ENCODE data around the gene SLC15A2. TPM values are rescaled to one million over a fixed set of nuclear protein-coding genes. Genes with fewer than 3 reads are reported as not detected.
"Not testable (repeated sequence)": the region's sequence is repeated elsewhere in the genome, so short reads cannot be mapped to it uniquely, and the experiment has no call there.

Gene SLC15A2, protein sequence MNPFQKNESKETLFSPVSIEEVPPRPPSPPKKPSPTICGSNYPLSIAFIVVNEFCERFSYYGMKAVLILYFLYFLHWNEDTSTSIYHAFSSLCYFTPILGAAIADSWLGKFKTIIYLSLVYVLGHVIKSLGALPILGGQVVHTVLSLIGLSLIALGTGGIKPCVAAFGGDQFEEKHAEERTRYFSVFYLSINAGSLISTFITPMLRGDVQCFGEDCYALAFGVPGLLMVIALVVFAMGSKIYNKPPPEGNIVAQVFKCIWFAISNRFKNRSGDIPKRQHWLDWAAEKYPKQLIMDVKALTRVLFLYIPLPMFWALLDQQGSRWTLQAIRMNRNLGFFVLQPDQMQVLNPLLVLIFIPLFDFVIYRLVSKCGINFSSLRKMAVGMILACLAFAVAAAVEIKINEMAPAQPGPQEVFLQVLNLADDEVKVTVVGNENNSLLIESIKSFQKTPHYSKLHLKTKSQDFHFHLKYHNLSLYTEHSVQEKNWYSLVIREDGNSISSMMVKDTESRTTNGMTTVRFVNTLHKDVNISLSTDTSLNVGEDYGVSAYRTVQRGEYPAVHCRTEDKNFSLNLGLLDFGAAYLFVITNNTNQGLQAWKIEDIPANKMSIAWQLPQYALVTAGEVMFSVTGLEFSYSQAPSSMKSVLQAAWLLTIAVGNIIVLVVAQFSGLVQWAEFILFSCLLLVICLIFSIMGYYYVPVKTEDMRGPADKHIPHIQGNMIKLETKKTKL
- 1 to 10 TPM in 2 of 4 donors, under 1 TPM in 2; 0.76 to 2.3 (median 1.4) TPM for total RNA-seq

DNA sequence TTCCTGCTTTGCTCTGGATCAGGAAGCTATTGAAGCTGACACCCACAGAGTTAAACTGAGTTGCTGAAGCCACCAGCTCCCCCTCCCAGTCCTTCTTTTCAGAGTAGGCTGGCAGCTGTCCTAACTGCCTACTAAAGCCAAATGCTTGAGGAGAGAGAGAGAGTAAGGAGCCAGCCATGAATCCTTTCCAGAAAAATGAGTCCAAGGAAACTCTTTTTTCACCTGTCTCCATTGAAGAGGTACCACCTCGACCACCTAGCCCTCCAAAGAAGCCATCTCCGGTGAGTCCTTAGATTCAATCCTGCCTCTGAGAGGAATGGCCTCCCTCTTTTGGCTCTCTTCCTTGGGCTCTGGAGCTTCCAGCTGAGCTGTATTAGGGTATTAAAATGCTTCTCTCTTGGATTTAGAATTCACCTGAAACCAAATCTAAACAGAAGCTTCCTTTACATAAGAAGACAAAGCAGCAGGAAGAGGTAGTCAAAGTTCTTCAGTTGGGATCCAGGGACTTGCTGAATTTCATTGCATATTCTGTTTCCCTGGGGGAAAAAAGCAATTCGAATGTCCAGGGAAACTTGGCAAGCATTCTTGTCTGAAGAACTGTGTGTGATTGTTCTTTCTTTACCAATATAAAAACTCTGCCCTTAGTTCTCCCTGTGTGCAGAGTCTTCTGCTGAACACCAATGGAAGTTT, at the start of gene SLC15A2:
SLC15A2 (plus strand) TSS at position 101 of the 690 bp plus-strand sequence; CDS start at position 177, 76 bp downstream.
- Histone ChIP-seq H3K27ac (peak within 1 kb of the TSS; percentile 19), H3K27me3 (no peaks in the 10 kb centered on the region), H3K4me1 (peaks cover 10% of the 10 kb centered on the region), H3K9me3 (no peaks in the 10 kb centered on the region), H3K4me3 (no peak within 1 kb of the TSS), H3K36me3 (no peaks in the 10 kb centered on the region)
- 14% methylated on average over 3 of the region's 3 CpGs for WGBS
- no peak for TF ChIP-seq EP300 (IDR thresholded peaks at IDR 0.05)
- TF ChIP-seq POLR2AphosphoS5 (IDR thresholded peaks at IDR 0.05): no peak
- TF ChIP-seq, protein P1, sequence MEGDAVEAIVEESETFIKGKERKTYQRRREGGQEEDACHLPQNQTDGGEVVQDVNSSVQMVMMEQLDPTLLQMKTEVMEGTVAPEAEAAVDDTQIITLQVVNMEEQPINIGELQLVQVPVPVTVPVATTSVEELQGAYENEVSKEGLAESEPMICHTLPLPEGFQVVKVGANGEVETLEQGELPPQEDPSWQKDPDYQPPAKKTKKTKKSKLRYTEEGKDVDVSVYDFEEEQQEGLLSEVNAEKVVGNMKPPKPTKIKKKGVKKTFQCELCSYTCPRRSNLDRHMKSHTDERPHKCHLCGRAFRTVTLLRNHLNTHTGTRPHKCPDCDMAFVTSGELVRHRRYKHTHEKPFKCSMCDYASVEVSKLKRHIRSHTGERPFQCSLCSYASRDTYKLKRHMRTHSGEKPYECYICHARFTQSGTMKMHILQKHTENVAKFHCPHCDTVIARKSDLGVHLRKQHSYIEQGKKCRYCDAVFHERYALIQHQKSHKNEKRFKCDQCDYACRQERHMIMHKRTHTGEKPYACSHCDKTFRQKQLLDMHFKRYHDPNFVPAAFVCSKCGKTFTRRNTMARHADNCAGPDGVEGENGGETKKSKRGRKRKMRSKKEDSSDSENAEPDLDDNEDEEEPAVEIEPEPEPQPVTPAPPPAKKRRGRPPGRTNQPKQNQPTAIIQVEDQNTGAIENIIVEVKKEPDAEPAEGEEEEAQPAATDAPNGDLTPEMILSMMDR (IDR thresholded peaks at IDR 0.05): no peak
- TF ChIP-seq POLR2A (IDR thresholded peaks at IDR 0.05): no peak
- no peak for DNase-seq (ENCODE audit: low spot score in 2 of 2)

DNA sequence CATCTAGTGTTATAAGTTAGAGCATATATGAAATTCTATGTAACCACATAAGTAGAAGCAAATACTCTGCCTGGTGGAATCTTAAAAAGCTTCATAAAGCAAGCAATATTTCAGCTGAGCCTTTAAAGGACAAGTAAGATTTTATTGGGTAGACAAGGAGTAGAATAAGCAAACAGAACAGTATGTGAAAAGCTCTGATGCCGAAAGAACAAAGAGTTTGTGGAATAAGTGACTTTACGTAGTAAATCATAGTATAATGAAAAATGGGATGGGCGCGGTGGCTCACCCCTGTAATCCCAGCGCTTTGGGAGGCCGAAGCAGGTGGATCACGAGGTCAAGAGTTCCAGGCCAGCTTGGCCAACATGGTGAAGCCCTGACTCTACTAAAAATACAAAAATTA, 49.3 kb upstream of the SLC15A2 start:
- no peaks in the 10 kb centered on the region for H3K27me3 ChIP-seq
- no peak overlapping the region for H3K27ac ChIP-seq
- no peaks in the 10 kb centered on the region for H3K9me3 ChIP-seq
- DNase-seq (ENCODE audit: low spot score in 2 of 2): no peak
- TF ChIP-seq, protein P1 (IDR thresholded peaks at IDR 0.05): no peak
- TF ChIP-seq POLR2AphosphoS5 (IDR thresholded peaks at IDR 0.05) (no peak), POLR2A (IDR thresholded peaks at IDR 0.05) (no peak)
- no peak overlapping the region for H3K4me3 ChIP-seq
- no peaks in the 10 kb centered on the region for H3K36me3 ChIP-seq
- WGBS: 95% methylated on average over 7 of the region's 7 CpGs
- H3K4me1 ChIP-seq: no peaks in the 10 kb centered on the region

DNA sequence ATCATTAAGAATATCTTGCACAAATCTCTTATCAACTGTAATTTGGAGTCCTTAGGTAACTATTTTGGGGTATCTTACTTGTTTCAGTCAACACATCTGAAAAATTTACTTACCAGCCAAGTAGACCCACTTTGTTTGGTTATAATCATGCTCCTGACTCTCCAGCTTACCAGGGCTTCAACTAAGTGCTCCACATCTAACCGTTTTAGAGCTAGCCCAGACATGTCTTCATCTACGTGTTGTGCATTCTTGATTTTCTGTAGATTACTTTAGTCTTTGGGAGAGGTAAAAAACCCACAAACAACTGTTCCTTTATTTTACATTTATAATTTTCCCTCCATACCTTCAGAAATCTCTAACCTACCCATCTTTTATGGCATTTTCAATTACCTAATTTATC, 41.9 kb upstream of the SLC15A2 start:
- no peaks in the 10 kb centered on the region for H3K36me3 ChIP-seq
- no peak overlapping the region for H3K27ac ChIP-seq
- H3K9me3 ChIP-seq: no peaks in the 10 kb centered on the region
- TF ChIP-seq EP300 (IDR thresholded peaks at IDR 0.05) (no peak), POLR2A (IDR thresholded peaks at IDR 0.05) (no peak)
- WGBS: 56% methylated on average over 2 of the region's 2 CpGs
- H3K4me3 ChIP-seq: no peak overlapping the region
- no peaks in the 10 kb centered on the region for H3K4me1 ChIP-seq
- no peaks in the 10 kb centered on the region for H3K27me3 ChIP-seq
- no peak for DNase-seq (ENCODE audit: low spot score in 2 of 2)

DNA sequence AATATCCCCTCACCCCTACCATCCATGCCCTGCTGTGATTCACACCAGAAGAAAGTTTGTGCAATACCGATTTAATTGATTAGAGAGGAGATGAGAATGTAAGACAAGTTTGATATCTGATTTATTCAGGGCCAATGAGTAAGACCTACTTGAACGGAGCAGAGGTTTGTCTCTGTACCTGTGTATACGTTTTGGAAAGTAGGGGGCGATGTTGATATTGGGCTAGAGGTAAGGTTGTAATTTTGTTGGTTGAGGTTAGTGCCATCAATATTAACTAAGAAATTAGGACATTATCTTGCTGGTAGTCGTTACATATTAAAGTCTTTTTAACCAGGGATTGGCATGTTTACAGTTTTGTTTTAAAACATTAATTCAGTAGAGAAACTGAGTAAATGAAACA, 38.6 kb upstream of the SLC15A2 start:
- 49% methylated on average over 5 of the region's 5 CpGs for whole genome bisulfite sequencing
- Histone ChIP-seq H3K27ac (no peak overlapping the region), H3K27me3 (no peaks in the 10 kb centered on the region), H3K9me3 (no peaks in the 10 kb centered on the region), H3K36me3 (no peaks in the 10 kb centered on the region), H3K4me1 (no peaks in the 10 kb centered on the region), H3K4me3 (no peak overlapping the region)
- TF ChIP-seq EP300 (IDR thresholded peaks at IDR 0.05): no peak
- TF ChIP-seq POLR2AphosphoS5 (IDR thresholded peaks at IDR 0.05): no peak
- TF ChIP-seq, protein P1 (IDR thresholded peaks at IDR 0.05): no peak
- TF ChIP-seq POLR2A (IDR thresholded peaks at IDR 0.05): no peak
- DNase-seq (ENCODE audit: low spot score in 2 of 2): no peak

DNA sequence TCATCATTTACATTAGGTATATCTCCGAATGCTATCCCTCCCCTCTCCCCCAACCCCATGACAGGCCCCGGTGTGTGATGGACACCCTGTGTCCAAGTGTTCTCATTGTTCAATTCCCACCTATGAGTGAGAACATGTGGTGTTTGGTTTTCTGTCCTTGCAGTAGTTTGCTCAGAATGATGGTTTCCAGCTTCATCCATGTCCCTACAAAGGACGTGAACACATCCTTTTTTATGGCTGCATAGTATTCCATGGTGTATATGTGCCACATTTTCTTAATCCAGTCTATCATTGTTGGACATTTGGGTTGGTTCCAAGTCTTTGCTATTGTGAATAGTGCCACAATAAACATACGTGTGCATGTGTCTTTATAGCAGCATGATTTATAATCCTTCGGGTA, 36.4 kb upstream of the SLC15A2 start:
- H3K4me1 ChIP-seq; DNase-seq (ENCODE audit: low spot score in 2 of 2); H3K27ac ChIP-seq; H3K4me3 ChIP-seq; H3K27me3 ChIP-seq; H3K36me3 ChIP-seq; H3K9me3 ChIP-seq: not testable (repeated sequence)
- WGBS: 80% methylated on average over 5 of the region's 5 CpGs

DNA sequence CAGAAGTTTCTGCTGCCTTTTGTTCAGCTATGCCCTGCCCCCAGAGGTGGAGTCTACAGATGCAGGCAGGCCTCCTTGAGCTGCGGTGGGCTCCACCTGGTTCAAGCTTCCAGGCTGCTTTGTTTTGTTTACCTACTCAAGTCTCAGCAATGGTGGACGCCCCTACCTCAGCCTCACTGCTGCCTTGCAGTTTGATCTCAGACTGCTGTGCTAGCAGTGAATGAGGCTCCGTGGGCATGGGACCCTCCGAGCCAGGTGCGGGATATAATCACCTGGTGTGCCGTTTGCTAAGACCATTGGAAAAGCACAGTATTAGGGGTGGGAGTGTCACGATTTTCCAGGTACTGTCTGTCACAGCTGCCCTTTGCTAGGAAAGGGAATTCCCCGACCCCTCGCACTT, 31.0 kb upstream of the SLC15A2 start:
- not testable (repeated sequence) for H3K4me3 ChIP-seq; H3K27ac ChIP-seq; DNase-seq (ENCODE audit: low spot score in 2 of 2); H3K4me1 ChIP-seq; H3K36me3 ChIP-seq; H3K27me3 ChIP-seq; H3K9me3 ChIP-seq
- WGBS: 98% methylated on average over 8 of the region's 9 CpGs
